Mesodermal cell (in vitro differentiated cells): ENCODE data around the gene GRIN3A.
"Not testable (repeated sequence)": the region's sequence is repeated elsewhere in the genome, so short reads cannot be mapped to it uniquely, and the experiment has no call there.

Source experiments
- H3K27ac ChIP-seq: 2 replicates; pipeline ENCODE4 v1.7.0; 2013; ENCODE audit warnings: mild to moderate bottlenecking, low read depth, low read length, moderate library complexity; ENCODE audit not compliant: severe bottlenecking
- H3K36me3 ChIP-seq: 2 replicates; pipeline ENCODE4 v1.7.1; 2013; ENCODE audit warnings: mild to moderate bottlenecking, low read length, moderate library complexity; ENCODE audit not compliant: control insufficient read depth, insufficient read depth
- H3K4me1 ChIP-seq: one replicate; pipeline ENCODE4 v1.7.1; 2013; ENCODE audit warnings: mild to moderate bottlenecking, low read length; ENCODE audit not compliant: insufficient read depth, control insufficient read depth, poor library complexity, severe bottlenecking
- H3K4me3 ChIP-seq: 2 replicates; pipeline ENCODE4 v1.7.0; 2013; ENCODE audit warnings: low read length, control low read depth, mild to moderate bottlenecking; ENCODE audit not compliant: insufficient read depth, poor library complexity, severe bottlenecking; ENCODE audit errors: extremely low read depth
- H3K9me3 ChIP-seq: 2 replicates; pipeline ENCODE4 v1.7.1; 2013; ENCODE audit warnings: mild to moderate bottlenecking, low read length, moderate library complexity; ENCODE audit not compliant: control insufficient read depth
- WGBS, 2 experiments: methylation state at CpG; one replicate each; pipeline ENCODE4 v1.1.5; 2013; ENCODE audit warnings: missing lambda C conversion rate in 2 of 2; ENCODE audit not compliant: insufficient coverage in 2 of 2; 5-methylcytosine and 5-hydroxymethylcytosine counted together

Gene GRIN3A

GRCh38 chr9:101561740-101562139 is 176.7 kb downstream of the GRIN3A start:
- peaks cover 58% of the 10 kb centered on the region for H3K36me3 ChIP-seq
- no peaks in the 10 kb centered on the region for H3K4me1 ChIP-seq
- H3K27ac ChIP-seq = no peak overlapping the region
- H3K9me3 ChIP-seq = no peaks in the 10 kb centered on the region
- WGBS, 2 experiments = 100% methylated on average over 1 of the region's 1 CpG; no CpG with 5 or more reads in 1 of the 2 experiments
- no peak overlapping the region for H3K4me3 ChIP-seq

DNA sequence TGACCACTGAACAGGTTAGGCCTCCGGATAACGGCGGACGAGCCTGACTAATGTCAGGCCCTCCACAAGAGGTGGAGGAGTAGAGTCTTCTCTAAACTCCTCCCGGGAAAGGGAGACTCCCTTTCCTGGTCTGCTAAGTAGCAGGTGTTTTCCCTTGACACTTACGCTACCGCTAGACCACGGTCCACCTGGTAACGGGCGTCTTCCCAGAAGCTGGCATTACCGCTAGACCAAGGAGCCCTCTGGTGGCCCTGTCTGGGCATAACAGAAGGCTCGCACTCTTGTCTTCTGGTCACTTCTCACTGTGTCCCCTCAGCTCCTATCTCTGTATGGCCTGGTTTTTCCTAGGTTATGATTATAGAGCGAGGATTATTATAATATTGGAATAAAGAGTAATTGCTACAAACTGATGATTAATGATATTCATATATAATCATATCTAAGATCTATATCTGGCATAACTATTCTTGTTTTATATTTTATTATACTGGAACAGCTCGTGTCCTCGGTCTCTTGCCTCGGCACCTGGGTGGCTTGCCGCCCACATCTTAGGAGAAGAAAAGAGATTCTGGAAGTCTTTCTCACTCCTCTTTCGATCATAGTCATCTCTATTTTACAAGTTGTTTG is 188.9 kb downstream of the GRIN3A start:
- not testable (repeated sequence) for H3K4me3 ChIP-seq, H3K27ac ChIP-seq, H3K4me1 ChIP-seq, H3K9me3 ChIP-seq
- WGBS, 2 experiments = 81 to 85% methylated on average over 6 to 10 of the region's 18 CpGs
- peaks cover 72% of the 10 kb centered on the region for H3K36me3 ChIP-seq

DNA sequence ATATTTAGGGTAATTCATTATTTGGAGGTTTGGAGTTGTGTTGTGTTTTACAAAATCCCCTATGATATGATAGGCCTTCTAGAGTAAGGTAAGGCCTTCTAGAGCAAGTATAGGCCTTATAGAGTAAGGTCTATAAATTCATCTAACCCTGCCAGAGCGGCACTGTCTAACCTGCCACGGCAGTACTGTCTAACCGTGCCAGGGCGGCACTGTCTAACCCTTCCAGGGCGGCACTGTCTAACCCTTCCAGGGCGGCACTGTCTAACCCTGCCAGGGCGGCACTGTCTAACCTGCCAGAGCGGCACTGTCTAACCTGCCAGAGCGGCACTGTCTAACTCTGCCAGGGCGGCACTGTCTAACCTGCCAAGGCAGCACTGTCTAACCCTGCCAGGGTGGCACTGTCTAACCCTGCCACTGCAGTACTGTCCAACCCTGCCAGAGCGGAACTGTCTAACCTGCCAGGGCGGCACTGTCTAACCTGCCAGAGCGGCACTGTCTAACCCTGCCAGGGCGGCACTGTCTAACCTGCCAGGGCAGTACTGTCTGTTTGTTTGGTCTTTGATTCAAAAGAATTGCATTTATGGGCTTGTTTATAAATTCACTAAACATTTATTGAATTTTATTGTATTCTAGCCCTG is 195.2 kb downstream of the GRIN3A start:
- no peaks in the 10 kb centered on the region for H3K9me3 ChIP-seq
- H3K27ac ChIP-seq = no peak overlapping the region
- no peak overlapping the region for H3K4me3 ChIP-seq
- WGBS, 2 experiments = 96 to 99% methylated on average over 10 to 12 of the region's 14 CpGs
- H3K36me3 ChIP-seq = peaks cover 65% of the 10 kb centered on the region
- no peaks in the 10 kb centered on the region for H3K4me1 ChIP-seq

DNA sequence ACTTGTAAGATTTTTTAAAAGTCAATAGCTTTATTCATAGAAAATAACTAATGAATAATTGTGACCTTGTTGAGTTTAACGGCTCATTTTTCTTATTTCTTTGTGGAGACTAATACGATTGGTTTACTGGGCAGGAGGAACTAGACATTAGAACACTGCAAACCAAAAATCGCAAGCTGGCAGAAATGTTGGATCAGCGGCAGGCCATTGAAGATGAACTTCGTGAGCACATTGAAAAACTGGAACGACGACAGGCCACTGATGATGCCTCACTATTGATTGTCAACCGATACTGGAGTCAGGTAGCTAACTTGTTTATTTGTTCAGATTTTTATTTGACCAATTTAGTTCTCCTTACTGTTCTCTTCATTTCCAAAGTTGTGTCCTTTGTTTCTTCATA is 198.4 kb downstream of the GRIN3A start:
- peaks cover 64% of the 10 kb centered on the region for H3K36me3 ChIP-seq
- 97 to 98% methylated on average over 8 of the region's 8 CpGs for WGBS, 2 experiments

DNA sequence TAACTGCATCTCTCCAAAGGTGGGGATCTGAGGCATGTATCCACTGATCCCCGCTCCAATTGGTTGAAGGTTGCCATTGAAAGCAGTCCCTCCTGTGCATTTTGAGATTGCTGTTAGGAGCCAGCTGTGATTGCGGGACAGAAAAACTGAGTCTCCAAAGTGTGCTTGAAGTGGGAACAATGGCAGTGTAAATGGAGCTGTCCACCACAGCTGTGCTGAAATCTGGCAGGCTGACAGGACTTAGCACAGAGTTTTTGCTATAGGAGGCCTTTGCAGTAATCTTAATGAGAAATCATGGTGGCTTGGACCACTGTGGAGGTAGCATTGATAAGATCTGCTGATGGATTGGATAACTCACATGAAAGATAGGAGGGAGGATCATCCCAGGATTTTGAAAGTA is 201.5 kb downstream of the GRIN3A start:
- Histone ChIP-seq H3K4me3 (no peak overlapping the region), H3K9me3 (no peaks in the 10 kb centered on the region), H3K4me1 (no peaks in the 10 kb centered on the region), H3K27ac (no peak overlapping the region), H3K36me3 (peaks cover 52% of the 10 kb centered on the region)
- WGBS, 2 experiments = 80 to 86% methylated on average over 2 of the region's 2 CpGs

More for the DNA sequence above, 198.4 kb downstream of the GRIN3A start:
- no peak overlapping the region for H3K4me3 ChIP-seq
- H3K9me3 ChIP-seq = no peaks in the 10 kb centered on the region
- no peak overlapping the region for H3K27ac ChIP-seq
- H3K4me1 ChIP-seq = no peaks in the 10 kb centered on the region

GRCh38 chr9:101536351-101536750 is 202.1 kb downstream of the GRIN3A start:
- Histone ChIP-seq H3K36me3 (peaks cover 52% of the 10 kb centered on the region), H3K27ac (no peak overlapping the region), H3K4me1 (no peaks in the 10 kb centered on the region), H3K9me3 (no peaks in the 10 kb centered on the region), H3K4me3 (no peak overlapping the region)

DNA sequence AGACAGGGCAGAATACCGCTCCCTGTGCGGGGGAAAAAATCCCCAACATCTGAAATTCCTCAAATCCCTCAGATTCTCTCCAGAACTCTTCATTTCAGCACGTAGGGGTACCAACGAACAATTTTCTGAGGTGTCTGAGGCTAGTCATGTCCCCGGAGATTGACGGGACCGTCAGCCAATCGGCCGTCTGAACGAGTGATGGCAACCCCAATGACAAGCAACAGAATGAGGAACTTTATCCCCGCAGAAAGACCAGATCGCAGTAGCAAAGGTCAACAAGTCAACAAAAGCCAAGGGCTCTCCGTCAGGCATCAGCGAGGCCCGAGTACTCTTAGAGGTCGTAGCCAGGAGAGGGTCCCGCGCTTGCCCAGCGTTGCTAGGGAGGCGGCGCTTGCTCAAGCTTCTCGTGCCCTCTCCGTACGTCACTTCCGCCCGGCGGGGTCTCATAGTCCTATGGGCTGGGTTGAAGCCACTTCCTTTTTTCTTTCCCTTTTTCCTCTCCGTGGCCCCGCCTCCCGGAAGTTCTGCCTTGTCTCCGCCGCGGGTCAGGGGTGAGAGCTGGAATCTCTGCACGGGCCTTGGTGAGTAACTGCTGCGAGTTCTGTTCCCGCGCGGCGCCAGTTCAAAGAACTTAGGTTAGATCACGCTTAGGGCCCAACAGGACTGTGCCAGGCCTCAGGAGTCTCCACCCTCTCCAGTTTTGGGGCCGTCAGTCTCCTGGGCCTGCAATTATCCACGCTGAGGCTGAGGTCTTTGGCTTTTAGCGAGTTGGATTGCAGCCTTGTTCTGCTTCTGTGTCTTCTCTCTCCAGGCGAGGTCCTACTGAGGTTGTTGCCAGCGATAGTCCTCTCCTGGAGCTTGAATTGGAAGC is 204.9 kb downstream of the GRIN3A start, which contains the start of gene RNF20:
TSS of gene RNF20 (plus strand) at position 520 of the 871 bp plus-strand sequence. CDS start 1,571 bp downstream, outside the sequence.
- no peaks in the 10 kb centered on the region for H3K4me1 ChIP-seq
- H3K9me3 ChIP-seq = no peaks in the 10 kb centered on the region
- peaks cover 28% of the 10 kb centered on the region for H3K36me3 ChIP-seq
- 0% methylated on average over 36 to 43 of the region's 45 CpGs for WGBS, 2 experiments
- H3K27ac ChIP-seq = peak within 1 kb of the TSS; percentile 98
- peak within 1 kb of the TSS; percentile 85 for H3K4me3 ChIP-seq

DNA sequence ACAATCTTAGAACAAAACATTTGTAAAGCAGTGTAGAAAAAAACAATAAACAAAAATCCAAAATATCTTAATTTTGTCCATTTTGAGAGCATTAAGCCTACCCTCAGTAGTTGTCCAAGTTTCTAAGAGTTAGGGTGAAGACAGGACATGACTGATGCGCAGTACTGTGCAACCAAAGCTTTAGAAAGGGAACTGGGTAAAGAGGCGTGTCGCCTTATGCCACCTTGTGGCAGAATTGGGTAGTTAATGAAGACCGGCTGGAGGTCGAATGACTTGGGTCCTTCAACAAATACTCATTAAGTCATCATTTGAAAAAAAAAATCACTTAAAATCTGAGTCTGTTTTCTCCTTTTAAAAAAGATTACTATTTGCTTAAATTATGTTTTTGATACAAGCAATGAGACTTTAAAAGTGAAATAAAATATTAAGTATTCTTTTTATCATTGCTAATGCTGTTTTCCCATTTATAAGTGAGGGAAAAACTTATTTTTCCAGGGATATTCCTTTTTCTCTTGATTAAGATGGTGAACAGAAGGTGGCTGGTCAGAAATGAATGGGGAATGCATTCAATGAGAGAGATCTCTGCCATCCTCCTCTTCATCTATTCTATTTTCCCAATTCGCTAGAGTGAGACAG is 208.3 kb downstream of the GRIN3A start:
- H3K27ac ChIP-seq = no peak overlapping the region
- 17 to 55% methylated on average over 1 to 2 of the region's 6 CpGs for WGBS, 2 experiments
- no peaks in the 10 kb centered on the region for H3K9me3 ChIP-seq
- peaks cover under 1% of the 10 kb centered on the region for H3K36me3 ChIP-seq
- no peak overlapping the region for H3K4me3 ChIP-seq
- no peaks in the 10 kb centered on the region for H3K4me1 ChIP-seq

- H3K36me3 ChIP-seq = no peaks in the 10 kb centered on the region
- no peaks in the 10 kb centered on the region for H3K4me1 ChIP-seq
- H3K27ac ChIP-seq = no peak overlapping the region
- no peak overlapping the region for H3K4me3 ChIP-seq
- no peaks in the 10 kb centered on the region for H3K9me3 ChIP-seq
Observed at GRCh38 chr9:101528015-101528414, 210.4 kb downstream of the GRIN3A start.

DNA sequence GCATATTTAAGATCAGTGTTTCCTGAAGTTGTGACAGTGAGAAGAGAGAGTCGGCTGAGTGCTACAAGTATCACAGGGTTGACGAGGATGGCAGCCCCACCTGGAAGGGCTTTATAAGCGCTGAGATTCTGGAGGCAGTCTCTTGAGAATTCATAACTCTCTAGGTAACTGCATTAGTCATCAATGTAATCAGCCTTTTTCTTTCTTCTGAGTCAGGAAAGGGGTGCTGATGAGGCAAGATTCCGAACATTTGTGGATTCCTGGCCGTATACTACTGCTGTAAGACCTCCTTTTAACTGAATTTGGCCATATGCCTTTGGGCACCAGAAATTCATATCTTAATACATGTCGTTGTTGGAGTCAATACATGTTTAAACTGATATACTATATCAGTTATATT is 211.4 kb downstream of the GRIN3A start:
- H3K4me3 ChIP-seq = no peak overlapping the region
- no peaks in the 10 kb centered on the region for H3K4me1 ChIP-seq
- H3K27ac ChIP-seq = no peak overlapping the region
- 94 to 95% methylated on average over 4 of the region's 6 CpGs for WGBS, 2 experiments
- H3K9me3 ChIP-seq = no peaks in the 10 kb centered on the region
- H3K36me3 ChIP-seq = no peaks in the 10 kb centered on the region
